Measurements from ENCODE around the gene PTPN14. TPM values are rescaled to one million over a fixed set of nuclear protein-coding genes. Genes with fewer than 3 reads are reported as not detected.
A peak's percentile ranks its signal among the peaks of the same experiment; 100 is the strongest.

Gene PTPN14
- total RNA-seq, 1 donor from 2014 or later, result 136 TPM

DNA sequence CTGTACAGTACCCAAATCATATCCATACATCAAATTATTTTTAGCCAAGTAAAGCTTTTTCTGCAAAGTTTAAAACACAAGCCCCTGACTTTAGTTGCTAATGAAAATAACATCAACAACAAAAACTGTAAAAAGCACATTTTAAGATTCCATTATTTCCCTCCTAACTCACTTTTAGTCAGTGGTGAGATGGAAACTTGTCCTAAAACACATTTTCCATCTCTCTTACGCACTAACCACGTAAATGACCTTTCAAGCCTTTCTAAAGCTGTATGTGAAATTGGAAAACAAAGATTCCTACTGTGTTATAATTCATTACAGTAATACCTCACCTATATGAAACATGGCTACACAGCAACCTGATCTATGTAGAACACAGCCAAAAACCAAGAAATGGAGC, 77.5 kb downstream of the PTPN14 start:
- TF ChIP-seq CTCF (IDR thresholded peaks at IDR 0.05), result no peak
- Mint-ChIP-seq H3K4me1 (ENCODE audit: low read depth) (peaks cover 79% of the 10 kb centered on the region), H3K27me3 (ENCODE audit: low read depth) (no peaks in the 10 kb centered on the region), H3K36me3 (ENCODE audit: low read depth) (no peaks in the 10 kb centered on the region), H3K27ac (ENCODE audit: unreplicated experiment) (peak overlapping the region; percentile 98), H3K9me3 (ENCODE audit: low read depth) (peaks cover 2% of the 10 kb centered on the region), H3K4me3 (ENCODE audit: unreplicated experiment) (no peak overlapping the region)
- DNase-seq (ENCODE audit: low spot score), result no peak

DNA sequence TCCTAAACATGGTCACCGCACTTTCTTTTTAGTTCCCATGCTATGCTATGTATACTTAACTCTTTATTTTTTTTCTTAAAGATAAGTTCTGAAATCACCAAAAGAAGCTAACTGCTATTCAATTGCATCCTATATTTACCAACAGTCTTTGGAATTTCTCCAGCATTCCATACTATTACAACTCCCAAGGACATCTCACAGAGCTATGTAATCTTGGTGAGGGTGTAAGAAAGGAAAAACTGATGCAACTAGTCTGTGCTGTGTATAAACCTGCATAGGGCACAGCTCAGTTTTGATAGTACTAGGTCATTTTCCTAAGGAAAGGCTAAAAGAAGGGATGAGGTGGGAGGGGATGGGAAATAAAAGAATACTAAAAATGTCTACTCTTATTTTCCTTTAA, 78.0 kb downstream of the PTPN14 start:
- TF ChIP-seq CTCF (IDR thresholded peaks at IDR 0.05), result no peak
- Mint-ChIP-seq H3K4me3 (ENCODE audit: unreplicated experiment) (no peak overlapping the region), H3K9me3 (ENCODE audit: low read depth) (peaks cover 2% of the 10 kb centered on the region), H3K4me1 (ENCODE audit: low read depth) (peaks cover 82% of the 10 kb centered on the region), H3K27me3 (ENCODE audit: low read depth) (no peaks in the 10 kb centered on the region), H3K27ac (ENCODE audit: unreplicated experiment) (peak overlapping the region; percentile 98), H3K36me3 (ENCODE audit: low read depth) (no peaks in the 10 kb centered on the region)
- no peak for DNase-seq (ENCODE audit: low spot score)

DNA sequence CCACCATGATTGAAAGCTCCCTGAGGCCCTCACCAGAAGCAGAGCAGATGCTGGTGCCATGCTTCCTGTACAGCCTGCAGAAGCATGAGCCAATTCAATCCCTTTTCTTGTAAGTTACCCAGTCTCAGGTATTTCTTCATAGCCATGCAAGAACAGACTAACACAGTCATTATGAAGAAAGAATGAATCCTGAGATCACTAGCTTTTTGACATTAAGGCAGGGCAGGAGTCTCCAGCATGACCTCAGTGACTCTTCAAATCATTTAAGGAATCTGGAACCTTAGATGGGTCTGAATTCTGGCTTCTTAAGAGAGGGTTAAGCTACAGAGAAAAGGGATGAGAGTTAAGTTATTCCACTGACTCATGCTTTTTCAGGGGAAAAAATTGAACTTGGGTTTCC, 79.0 kb downstream of the PTPN14 start:
- H3K27me3 Mint-ChIP-seq (ENCODE audit: low read depth), result no peaks in the 10 kb centered on the region
- H3K4me1 Mint-ChIP-seq (ENCODE audit: low read depth), result peaks cover 81% of the 10 kb centered on the region
- H3K27ac Mint-ChIP-seq (ENCODE audit: unreplicated experiment), result peak overlapping the region; percentile 98
- H3K36me3 Mint-ChIP-seq (ENCODE audit: low read depth), result no peaks in the 10 kb centered on the region
- peak overlapping the region; percentile 28 for H3K4me3 Mint-ChIP-seq (ENCODE audit: unreplicated experiment)
- TF ChIP-seq CTCF (IDR thresholded peaks at IDR 0.05), result no peak
- no peak for DNase-seq (ENCODE audit: low spot score)
- peaks cover 2% of the 10 kb centered on the region for H3K9me3 Mint-ChIP-seq (ENCODE audit: low read depth)

GRCh38 chr1:214471458-214471857, 79.9 kb downstream of the PTPN14 start:
- H3K27ac Mint-ChIP-seq (ENCODE audit: unreplicated experiment), result peak overlapping the region; percentile 98
- peaks cover 2% of the 10 kb centered on the region for H3K9me3 Mint-ChIP-seq (ENCODE audit: low read depth)
- peaks cover 81% of the 10 kb centered on the region for H3K4me1 Mint-ChIP-seq (ENCODE audit: low read depth)

GRCh38 chr1:214470132-214470531, 81.3 kb downstream of the PTPN14 start:
- no peak overlapping the region for H3K4me3 Mint-ChIP-seq (ENCODE audit: unreplicated experiment)
- TF ChIP-seq CTCF (IDR thresholded peaks at IDR 0.05), result no peak
- H3K9me3 Mint-ChIP-seq (ENCODE audit: low read depth), result peaks cover 2% of the 10 kb centered on the region
- no peaks in the 10 kb centered on the region for H3K27me3 Mint-ChIP-seq (ENCODE audit: low read depth)
- no peaks in the 10 kb centered on the region for H3K36me3 Mint-ChIP-seq (ENCODE audit: low read depth)
- DNase-seq (ENCODE audit: low spot score), result no peak
- peaks cover 72% of the 10 kb centered on the region for H3K4me1 Mint-ChIP-seq (ENCODE audit: low read depth)
- no peak overlapping the region for H3K27ac Mint-ChIP-seq (ENCODE audit: unreplicated experiment)

More at GRCh38 chr1:214471458-214471857, 79.9 kb downstream of the PTPN14 start:
- H3K27me3 Mint-ChIP-seq (ENCODE audit: low read depth), result no peaks in the 10 kb centered on the region
- no peaks in the 10 kb centered on the region for H3K36me3 Mint-ChIP-seq (ENCODE audit: low read depth)
- no peak for DNase-seq (ENCODE audit: low spot score)
- TF ChIP-seq CTCF (IDR thresholded peaks at IDR 0.05), result no peak
- no peak overlapping the region for H3K4me3 Mint-ChIP-seq (ENCODE audit: unreplicated experiment)
